GM23248 (cell line): ENCODE measurements around the gene GALNS. TPM values are rescaled to one million over a fixed set of nuclear protein-coding genes. Genes with fewer than 3 reads are reported as not detected.

Experiments
- DNase-seq: peaks from one replicate; pipeline ENCODE4 v3.0.0-alpha.2; 2015
- H2AFZ ChIP-seq: fragments of 200-600 bp; sonication (generic); 2 replicates; pipeline ENCODE4 v1.6.1; 2016; ENCODE audit warnings: antibody characterized with exemption
- H3F3A ChIP-seq: fragments of 200-600 bp; sonication (generic); 2 replicates; pipeline ENCODE4 v1.6.1; 2016; ENCODE audit warnings: mild to moderate bottlenecking, antibody characterized with exemption, mixed run types; ENCODE audit not compliant: insufficient read depth
- H3K27ac ChIP-seq: fragments of 200-600 bp; sonication (generic); 2 replicates; pipeline ENCODE4 v1.5.1; 2016; ENCODE audit warnings: mild to moderate bottlenecking
- H3K27me3 ChIP-seq: fragments of 200-600 bp; sonication (generic); replicated peaks from 2 replicates; pipeline ENCODE4 v1.6.1; 2016; ENCODE audit warnings: mild to moderate bottlenecking; ENCODE audit not compliant: insufficient read depth
- H3K36me3 ChIP-seq: fragments of 200-600 bp; sonication (generic); 2 replicates; pipeline ENCODE4 v1.6.1; 2016; ENCODE audit warnings: low read depth, mild to moderate bottlenecking
- H3K4me1 ChIP-seq: fragments of 200-600 bp; sonication (generic); 2 replicates; pipeline ENCODE4 v1.6.1; 2016; ENCODE audit warnings: mild to moderate bottlenecking; ENCODE audit not compliant: insufficient read depth
- H3K4me2 ChIP-seq: fragments of 200-600 bp; sonication (generic); one replicate; pipeline ENCODE4 v1.6.1; 2016; ENCODE audit warnings: mild to moderate bottlenecking; ENCODE audit not compliant: unreplicated experiment
- H3K4me3 ChIP-seq: fragments of 200-600 bp; sonication (generic); 2 replicates; pipeline ENCODE4 v1.5.1; 2016; ENCODE audit warnings: mild to moderate bottlenecking
- H3K79me2 ChIP-seq: fragments of 200-600 bp; sonication (generic); 2 replicates; pipeline ENCODE4 v1.6.1; 2016; ENCODE audit warnings: mild to moderate bottlenecking; ENCODE audit not compliant: insufficient read depth
- H3K9ac ChIP-seq: fragments of 200-600 bp; sonication (generic); 2 replicates; pipeline ENCODE4 v1.6.1; 2016; ENCODE audit warnings: mild to moderate bottlenecking
- H3K9me2 ChIP-seq: fragments of 200-600 bp; sonication (generic); 2 replicates; pipeline ENCODE4 v1.6.1; 2016; ENCODE audit warnings: mixed run types, mild to moderate bottlenecking, moderate library complexity; ENCODE audit not compliant: insufficient read depth
- H3K9me3 ChIP-seq: fragments of 200-600 bp; sonication (generic); one replicate; pipeline ENCODE4 v1.6.1; 2017; ENCODE audit warnings: low read depth
- H4K20me1 ChIP-seq: fragments of 200-600 bp; sonication (generic); 2 replicates; pipeline ENCODE4 v1.6.0; 2016; ENCODE audit not compliant: insufficient read depth
- EZH2 ChIP-seq: fragments of 200-600 bp; sonication (generic); IDR thresholded peaks from 2 replicates; pipeline ENCODE4 v1.6.1; 2018; ENCODE audit warnings: antibody characterized with exemption, mild to moderate bottlenecking; ENCODE audit not compliant: insufficient read depth, poor library complexity, severe bottlenecking
- EZH2phosphoT487 ChIP-seq: fragments of 200-600 bp; sonication (generic); IDR thresholded peaks from 2 replicates; pipeline ENCODE4 v1.6.1; 2018; ENCODE audit warnings: antibody characterized with exemption, moderate library complexity, mild to moderate bottlenecking, low read depth; ENCODE audit not compliant: insufficient read depth
- WGBS, 2 experiments: methylation state at CpG; one replicate each; pipeline ENCODE4 v1.1.6; 2015 to 2017; ENCODE audit warnings: low lambda C conversion rate in 2 of 2, low coverage in 1 of 2; ENCODE audit errors: missing lambda C conversion rate in 2 of 2; 5-methylcytosine and 5-hydroxymethylcytosine counted together
- in situ Hi-C: fragments of 300-500 bp; cut with MboI; formaldehyde crosslinking; loops from 2 replicates; pipeline ENCODE4 v1.15.0; 2020
- polyA plus RNA-seq: library from polyadenylated mRNA; unstranded; fragments of >200 nt; fragmentation: Nextera tagmentation; extraction: Ambion mirVana; gene quantifications from 2 replicates; pipeline ENCODE4 v1.2.1, GENCODE V29; 2016
- total RNA-seq: library from RNA; depleted of rRNA; stranded (reverse); fragments of >200 nt; shearing (Covaris generic); gene quantifications from 2 replicates; pipeline ENCODE4 v1.2.3, GENCODE V29; 2014

GALNS gene
- total and polyA plus RNA-seq, 2 experiments from 2014 or later = 24.0 to 39.0 TPM

- H3F3A ChIP-seq = no peaks in the 10 kb centered on the region
- H3K36me3 ChIP-seq = no peaks in the 10 kb centered on the region
- in situ Hi-C loops = no loop called here
- no peak for DNase-seq
- 36% methylated on average over 36 to 37 of the region's 37 CpGs for WGBS, 2 experiments
- H3K27ac ChIP-seq = no peak overlapping the region
- no peak overlapping the region for H3K4me2 ChIP-seq
- H3K9ac ChIP-seq = no peak overlapping the region
- no peaks in the 10 kb centered on the region for H3K9me3 ChIP-seq
- no peaks in the 10 kb centered on the region for H3K4me1 ChIP-seq
- no peaks in the 10 kb centered on the region for H3K79me2 ChIP-seq
- H3K9me2 ChIP-seq = no peaks in the 10 kb centered on the region
- no peak overlapping the region for H3K4me3 ChIP-seq
- no peak overlapping the region for H2AFZ ChIP-seq
- H4K20me1 ChIP-seq = no peaks in the 10 kb centered on the region
- H3K27me3 ChIP-seq = peaks cover 11% of the 10 kb centered on the region
- TF ChIP-seq EZH2 = no peak
- TF ChIP-seq EZH2phosphoT487 = no peak
Measured at GRCh38 chr16:88870608-88871348, 14.0 kb upstream of the GALNS start.

DNA sequence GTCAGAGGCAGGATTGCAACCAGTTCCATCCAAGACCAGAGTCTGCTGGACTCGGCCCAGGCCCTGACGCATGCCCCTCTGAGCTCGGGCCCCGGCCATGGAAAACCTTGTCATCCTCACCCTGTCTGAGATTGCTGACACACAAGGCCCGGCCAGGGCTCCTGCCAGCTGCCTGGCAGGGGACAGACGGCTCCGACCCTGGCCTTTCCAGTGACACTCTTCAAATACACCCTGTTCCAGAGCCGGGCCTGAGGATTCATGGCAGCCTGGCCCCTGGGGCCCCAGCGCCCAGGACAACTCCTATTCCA lies 12.9 kb upstream of the GALNS start:
- H3K9me2 ChIP-seq = no peaks in the 10 kb centered on the region
- no peaks in the 10 kb centered on the region for H3K4me1 ChIP-seq
- no peak for TF ChIP-seq EZH2
- no peak for TF ChIP-seq EZH2phosphoT487
- H3K9me3 ChIP-seq = no peaks in the 10 kb centered on the region
- no peak overlapping the region for H3K4me3 ChIP-seq
- H3K79me2 ChIP-seq = no peaks in the 10 kb centered on the region
- no peak overlapping the region for H3K4me2 ChIP-seq
- H3K9ac ChIP-seq = no peak overlapping the region
- H3K27me3 ChIP-seq = peaks cover 11% of the 10 kb centered on the region
- 38 to 50% methylated on average over 7 to 9 of the region's 9 CpGs for WGBS, 2 experiments
- H3K27ac ChIP-seq = no peak overlapping the region
- no peak overlapping the region for H2AFZ ChIP-seq
- H4K20me1 ChIP-seq = no peaks in the 10 kb centered on the region
- DNase-seq = peak; percentile 58
- in situ Hi-C loops = no loop called here
- H3F3A ChIP-seq = no peaks in the 10 kb centered on the region
- no peaks in the 10 kb centered on the region for H3K36me3 ChIP-seq

DNA sequence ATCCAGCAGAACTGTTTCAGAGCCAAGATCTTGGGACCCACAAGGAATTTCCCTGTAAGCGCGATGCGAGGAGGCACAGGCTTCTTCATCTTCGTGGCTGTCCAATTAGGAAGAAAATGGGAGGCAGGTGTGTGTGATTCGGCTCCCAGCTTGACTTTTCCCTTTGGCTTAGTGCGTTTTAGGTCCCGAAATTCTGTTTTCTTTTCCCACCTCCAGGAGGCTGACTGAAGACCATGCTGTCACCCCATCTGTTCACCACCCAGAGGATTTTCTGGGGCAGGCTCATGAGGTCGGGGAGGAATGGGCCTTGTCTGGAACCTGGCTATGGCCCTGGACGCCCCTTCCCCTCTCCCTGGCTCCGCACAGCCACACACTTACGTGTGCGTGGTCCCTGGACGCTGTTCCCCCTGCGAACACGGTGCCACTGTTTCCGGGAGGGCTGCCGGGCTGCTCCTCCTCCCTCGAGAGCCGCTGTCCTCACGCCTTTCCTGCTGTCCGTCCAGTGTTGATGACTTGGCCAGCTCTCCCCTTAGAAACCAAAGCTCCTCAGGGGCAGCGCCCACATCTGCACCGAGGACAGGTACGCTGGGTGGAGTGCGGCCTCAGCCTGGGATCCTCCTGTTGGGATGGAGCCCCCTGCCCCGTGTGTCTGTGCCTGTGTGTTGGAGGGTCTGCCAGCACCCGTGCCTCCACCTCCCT lies 12.4 kb upstream of the GALNS start:
- Histone ChIP-seq H3K4me3 (no peak overlapping the region), H3K4me2 (no peak overlapping the region), H3K27me3 (peaks cover 11% of the 10 kb centered on the region), H3K27ac (no peak overlapping the region), H3K36me3 (no peaks in the 10 kb centered on the region), H3K9ac (no peak overlapping the region), H3K9me3 (no peaks in the 10 kb centered on the region), H2AFZ (no peak overlapping the region), H3K4me1 (no peaks in the 10 kb centered on the region), H3K79me2 (no peaks in the 10 kb centered on the region), H4K20me1 (no peaks in the 10 kb centered on the region), H3K9me2 (no peaks in the 10 kb centered on the region), H3F3A (no peaks in the 10 kb centered on the region)
- TF ChIP-seq EZH2phosphoT487 = no peak
- TF ChIP-seq EZH2 = no peak
- in situ Hi-C loops = no loop called here
- DNase-seq = no peak
- 72 to 76% methylated on average over 27 of the region's 27 CpGs for whole genome bisulfite sequencing, 2 experiments

GRCh38 chr16:88867581-88868246 lies 11.0 kb upstream of the GALNS start:
- DNase-seq = no peak
- peaks cover 11% of the 10 kb centered on the region; the same call in 1 of the 2 replicates for H3K27me3 ChIP-seq
- in situ Hi-C loops = no loop called here

More at GRCh38 chr16:88867581-88868246, 11.0 kb upstream of the GALNS start:
- Histone ChIP-seq H3K4me1 (no peaks in the 10 kb centered on the region), H3K4me3 (no peak overlapping the region), H2AFZ (no peak overlapping the region), H3K9me3 (no peaks in the 10 kb centered on the region), H3F3A (no peaks in the 10 kb centered on the region), H3K79me2 (no peaks in the 10 kb centered on the region), H3K9me2 (no peaks in the 10 kb centered on the region), H3K4me2 (no peak overlapping the region), H4K20me1 (no peaks in the 10 kb centered on the region), H3K9ac (no peak overlapping the region), H3K36me3 (no peaks in the 10 kb centered on the region), H3K27ac (no peak overlapping the region)
- TF ChIP-seq EZH2phosphoT487 (no peak), EZH2 (no peak)
- 82 to 85% methylated on average over 17 to 24 of the region's 24 CpGs for WGBS, 2 experiments
